Measurements from ENCODE around the gene SEMA6A.
"Not testable (repeated sequence)": the region's sequence is repeated elsewhere in the genome, so short reads cannot be mapped to it uniquely, and the experiment has no call there.

SEMA6A gene

GRCh38 chr5:116557669-116558271 lies 16.9 kb downstream of the SEMA6A start:
- DNase-seq (ENCODE audit: low read depth) = no peak
- H3K4me3 ChIP-seq (ENCODE audit: low read depth, low read length) = no peak overlapping the region

- no peak for DNase-seq (ENCODE audit: low read depth)
- no peak overlapping the region for H3K4me3 ChIP-seq (ENCODE audit: low read depth, low read length)
These were observed 19.9 kb downstream of the SEMA6A start for GRCh38 chr5:116554764-116555163.

- no peak for DNase-seq (ENCODE audit: low read depth)
These were observed 21.3 kb downstream of the SEMA6A start for GRCh38 chr5:116553366-116553765.

GRCh38 chr5:116550082-116550481 lies 24.5 kb downstream of the SEMA6A start:
- no peak for DNase-seq (ENCODE audit: low read depth)
- no peak overlapping the region for H3K4me3 ChIP-seq (ENCODE audit: low read depth, low read length)

More at GRCh38 chr5:116553366-116553765, 21.3 kb downstream of the SEMA6A start:
- no peak overlapping the region for H3K4me3 ChIP-seq (ENCODE audit: low read depth, low read length)

GRCh38 chr5:116546743-116547124 lies 27.9 kb downstream of the SEMA6A start:
- DNase-seq (ENCODE audit: low read depth) = no peak

GRCh38 chr5:116546033-116546742 lies 28.4 kb downstream of the SEMA6A start:
- DNase-seq (ENCODE audit: low read depth) = no peak
- H3K4me3 ChIP-seq (ENCODE audit: low read depth, low read length) = no peak overlapping the region

More at GRCh38 chr5:116546743-116547124, 27.9 kb downstream of the SEMA6A start:
- H3K4me3 ChIP-seq (ENCODE audit: low read depth, low read length) = no peak overlapping the region

GRCh38 chr5:116545465-116545864 lies 29.2 kb downstream of the SEMA6A start:
- not testable (repeated sequence) for DNase-seq (ENCODE audit: low read depth); H3K4me3 ChIP-seq (ENCODE audit: low read depth, low read length)

GRCh38 chr5:116544531-116545241 lies 29.9 kb downstream of the SEMA6A start:
- no peak overlapping the region for H3K4me3 ChIP-seq (ENCODE audit: low read depth, low read length)

GRCh38 chr5:116543501-116543900 lies 31.1 kb downstream of the SEMA6A start:
- no peak for DNase-seq (ENCODE audit: low read depth)
- no peak overlapping the region for H3K4me3 ChIP-seq (ENCODE audit: low read depth, low read length)

More at GRCh38 chr5:116544531-116545241, 29.9 kb downstream of the SEMA6A start:
- DNase-seq (ENCODE audit: low read depth) = no peak

- DNase-seq (ENCODE audit: low read depth) = no peak
- H3K4me3 ChIP-seq (ENCODE audit: low read depth, low read length) = no peak overlapping the region
These were observed 32.0 kb downstream of the SEMA6A start for GRCh38 chr5:116542619-116543018.

- H3K4me3 ChIP-seq (ENCODE audit: low read depth, low read length) = no peak overlapping the region
- no peak for DNase-seq (ENCODE audit: low read depth)
These were observed 35.4 kb downstream of the SEMA6A start for GRCh38 chr5:116539222-116539621.

- no peak for DNase-seq (ENCODE audit: low read depth)
- no peak overlapping the region for H3K4me3 ChIP-seq (ENCODE audit: low read depth, low read length)
These were observed 38.1 kb downstream of the SEMA6A start for GRCh38 chr5:116536316-116537083.

- H3K4me3 ChIP-seq (ENCODE audit: low read depth, low read length) = no peak overlapping the region
- DNase-seq (ENCODE audit: low read depth) = no peak
These were observed 39.5 kb downstream of the SEMA6A start for GRCh38 chr5:116534964-116535651.

- no peak for DNase-seq (ENCODE audit: low read depth)
These were observed 41.7 kb downstream of the SEMA6A start for GRCh38 chr5:116532762-116533525.

GRCh38 chr5:116531635-116532034 lies 43.0 kb downstream of the SEMA6A start:
- H3K4me3 ChIP-seq (ENCODE audit: low read depth, low read length) = no peak overlapping the region
- DNase-seq (ENCODE audit: low read depth) = no peak

More at GRCh38 chr5:116532762-116533525, 41.7 kb downstream of the SEMA6A start:
- H3K4me3 ChIP-seq (ENCODE audit: low read depth, low read length) = no peak overlapping the region

GRCh38 chr5:116531117-116531516 lies 43.5 kb downstream of the SEMA6A start:
- H3K4me3 ChIP-seq (ENCODE audit: low read depth, low read length) = no peak overlapping the region
- no peak for DNase-seq (ENCODE audit: low read depth)

- no peak overlapping the region for H3K4me3 ChIP-seq (ENCODE audit: low read depth, low read length)
- no peak for DNase-seq (ENCODE audit: low read depth)
These were observed 44.3 kb downstream of the SEMA6A start for GRCh38 chr5:116530276-116530675.

- no peak for DNase-seq (ENCODE audit: low read depth)
- H3K4me3 ChIP-seq (ENCODE audit: low read depth, low read length) = no peak overlapping the region
These were observed 45.0 kb downstream of the SEMA6A start for GRCh38 chr5:116529615-116530014.

Data from skeletal muscle cell (primary cell).